A673 (cell line): Measurements from ENCODE around the gene RAD21L1. TPM values are rescaled to one million over a fixed set of nuclear protein-coding genes. Genes with fewer than 3 reads are reported as not detected.

Experiments used
- BruUV-seq: library from RNA; stranded (reverse); fragments of 400-500 nt; replicated peaks from 2 replicates; lab custom pipeline; 2021; lab: Mats Ljungman, UMichigan
- CTCF ChIA-PET: fragments of 300-600 bp; sonication (Branson Sonifier 250); formaldehyde crosslinking; loops from one replicate; lab custom pipeline; 2022; ENCODE audit warnings: antibody characterized with exemption; lab: Charles Lee
- POLR2A ChIA-PET: fragments of 300-600 bp; sonication (Branson Sonifier 250); formaldehyde crosslinking; loops from one replicate; lab custom pipeline; 2022; ENCODE audit warnings: antibody characterized with exemption; ENCODE audit not compliant: low non-redundant PET; lab: Charles Lee
- DNase-seq: peaks from one replicate; pipeline ENCODE4 v3.0.0-alpha.2; 2015; ENCODE audit warnings: low spot score
- H3K27ac ChIP-seq: fragments of 200-600 bp; sonication (generic); 2 replicates; pipeline ENCODE4 v1.5.1; 2016; ENCODE audit warnings: mixed run types, low read depth, mild to moderate bottlenecking, mixed read lengths, antibody characterized with exemption, low read length; ENCODE audit not compliant: poor library complexity, severe bottlenecking
- H3K27me3 ChIP-seq: fragments of 200-600 bp; sonication (generic); replicated peaks from 2 replicates; pipeline ENCODE4 v1.6.1; 2017; ENCODE audit warnings: mixed run types, low read depth, mild to moderate bottlenecking, mixed read lengths, antibody characterized with exemption, low read length; ENCODE audit not compliant: insufficient read depth, poor library complexity
- H3K36me3 ChIP-seq: fragments of 200-600 bp; sonication (generic); 2 replicates; pipeline ENCODE4 v1.6.1; 2016; ENCODE audit warnings: mixed run types, mild to moderate bottlenecking, mixed read lengths, antibody characterized with exemption, low read length; ENCODE audit not compliant: insufficient read depth, poor library complexity, severe bottlenecking
- H3K4me1 ChIP-seq: fragments of 200-600 bp; sonication (generic); 2 replicates; pipeline ENCODE4 v1.6.1; 2017; ENCODE audit warnings: mixed run types, mild to moderate bottlenecking, mixed read lengths, antibody characterized with exemption, low read length; ENCODE audit not compliant: insufficient read depth, poor library complexity, severe bottlenecking
- H3K4me3 ChIP-seq: fragments of 200-600 bp; sonication (generic); 2 replicates; pipeline ENCODE4 v1.5.1; 2016; ENCODE audit warnings: low read depth, mixed run types, mild to moderate bottlenecking, mixed read lengths, low read length; ENCODE audit not compliant: poor library complexity, severe bottlenecking
- H3K9me3 ChIP-seq: fragments of 200-600 bp; sonication (generic); 2 replicates; pipeline ENCODE4 v1.6.1; 2016; ENCODE audit warnings: mixed run types, low read depth, mild to moderate bottlenecking, mixed read lengths, antibody characterized with exemption, low read length; ENCODE audit not compliant: poor library complexity, severe bottlenecking
- EZH2 ChIP-seq: fragments of 200-600 bp; sonication (generic); IDR thresholded peaks from 2 replicates; pipeline ENCODE4 v1.6.1; 2017; ENCODE audit warnings: borderline replicate concordance, low read depth, mild to moderate bottlenecking, mixed read lengths, antibody characterized with exemption, low read length; ENCODE audit not compliant: poor library complexity, severe bottlenecking
- intact Hi-C: fragments of 100-400 bp; cut with micrococcal nuclease; formaldehyde crosslinking; loops from one replicate; pipeline ENCODE4 v1.10.0; 2022; ENCODE audit not compliant: unreplicated experiment
- total RNA-seq: library from RNA; stranded (reverse); gene quantifications from 2 replicates; pipeline ENCODE4 v1.2.3, GENCODE V29; 2021
- TF ChIP-seq, protein P1 (sequence below): fragments of 300-800, 200-600 bp; sonication (generic); conservative IDR thresholded peaks from 2 replicates; pipeline ENCODE4 v1.5.1; 2017; ENCODE audit warnings: low read depth, mild to moderate bottlenecking, antibody characterized with exemption, low read length, moderate library complexity, mixed read lengths

The RAD21L1 gene
- total RNA-seq, 1 experiment from 2014 or later, result not detected

DNA sequence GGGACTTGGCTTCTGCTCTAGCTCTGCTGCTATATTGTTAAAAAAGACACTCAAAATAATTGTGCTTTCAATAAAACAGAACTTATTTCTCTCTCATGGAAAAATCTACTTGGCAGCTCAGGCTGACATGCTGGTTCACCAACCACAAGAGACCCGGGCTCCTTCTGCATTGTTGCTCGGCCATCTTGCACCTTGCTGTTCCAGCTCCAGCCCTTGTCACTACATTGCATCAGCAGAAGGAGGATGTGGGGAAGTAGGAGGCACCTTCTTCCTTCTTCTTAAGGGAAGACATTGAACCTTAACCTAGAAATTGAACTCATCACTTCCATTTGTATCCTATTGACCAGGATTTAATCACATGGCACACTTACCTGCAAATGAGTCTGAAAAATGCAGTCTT lies 29.2 kb upstream of the RAD21L1 start:
- DNase-seq, result no peak
- POLR2A ChIA-PET, result no interaction called here
- no peaks in the 10 kb centered on the region for H3K4me1 ChIP-seq
- H3K9me3 ChIP-seq, result no peaks in the 10 kb centered on the region
- CTCF ChIA-PET, result no interaction called here
- H3K27me3 ChIP-seq, result no peaks in the 10 kb centered on the region
- H3K36me3 ChIP-seq, result no peaks in the 10 kb centered on the region
- BruUV-seq, result no TSS peak
- no peak overlapping the region for H3K4me3 ChIP-seq
- TF ChIP-seq EZH2, result no peak
- TF ChIP-seq, protein P1, sequence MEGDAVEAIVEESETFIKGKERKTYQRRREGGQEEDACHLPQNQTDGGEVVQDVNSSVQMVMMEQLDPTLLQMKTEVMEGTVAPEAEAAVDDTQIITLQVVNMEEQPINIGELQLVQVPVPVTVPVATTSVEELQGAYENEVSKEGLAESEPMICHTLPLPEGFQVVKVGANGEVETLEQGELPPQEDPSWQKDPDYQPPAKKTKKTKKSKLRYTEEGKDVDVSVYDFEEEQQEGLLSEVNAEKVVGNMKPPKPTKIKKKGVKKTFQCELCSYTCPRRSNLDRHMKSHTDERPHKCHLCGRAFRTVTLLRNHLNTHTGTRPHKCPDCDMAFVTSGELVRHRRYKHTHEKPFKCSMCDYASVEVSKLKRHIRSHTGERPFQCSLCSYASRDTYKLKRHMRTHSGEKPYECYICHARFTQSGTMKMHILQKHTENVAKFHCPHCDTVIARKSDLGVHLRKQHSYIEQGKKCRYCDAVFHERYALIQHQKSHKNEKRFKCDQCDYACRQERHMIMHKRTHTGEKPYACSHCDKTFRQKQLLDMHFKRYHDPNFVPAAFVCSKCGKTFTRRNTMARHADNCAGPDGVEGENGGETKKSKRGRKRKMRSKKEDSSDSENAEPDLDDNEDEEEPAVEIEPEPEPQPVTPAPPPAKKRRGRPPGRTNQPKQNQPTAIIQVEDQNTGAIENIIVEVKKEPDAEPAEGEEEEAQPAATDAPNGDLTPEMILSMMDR, result no peak
- intact Hi-C loops, result no loop called here
- no peak overlapping the region for H3K27ac ChIP-seq

DNA sequence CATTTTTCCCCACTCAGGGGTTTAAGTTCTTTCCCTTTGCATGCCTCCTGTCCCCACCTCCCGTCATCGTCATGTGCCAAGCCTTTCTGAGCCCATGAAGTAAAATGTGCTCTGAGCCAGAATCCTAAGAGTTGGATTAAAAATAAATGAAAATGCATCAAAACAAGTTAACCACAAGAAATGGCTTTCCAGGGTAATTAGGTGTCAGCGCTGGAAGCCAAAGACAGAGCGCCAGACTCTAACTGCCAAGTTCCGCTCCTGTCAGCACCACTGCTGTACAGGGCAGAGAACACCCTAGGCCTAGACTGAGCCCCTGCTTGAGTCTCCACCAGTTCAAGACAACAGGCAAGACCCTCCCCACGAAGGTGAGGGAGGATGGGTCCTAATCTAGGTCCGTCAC lies 28.0 kb upstream of the RAD21L1 start:
- TF ChIP-seq, protein P1, result no peak
- no peak for TF ChIP-seq EZH2
- Histone ChIP-seq H3K36me3 (no peaks in the 10 kb centered on the region), H3K4me3 (no peak overlapping the region), H3K27me3 (no peaks in the 10 kb centered on the region), H3K9me3 (no peaks in the 10 kb centered on the region), H3K27ac (no peak overlapping the region), H3K4me1 (no peaks in the 10 kb centered on the region)
- DNase-seq, result no peak
- intact Hi-C loops, result no loop called here
- ChIA-PET CTCF (no interaction called here), POLR2A (no interaction called here)
- no TSS peak for BruUV-seq

DNA sequence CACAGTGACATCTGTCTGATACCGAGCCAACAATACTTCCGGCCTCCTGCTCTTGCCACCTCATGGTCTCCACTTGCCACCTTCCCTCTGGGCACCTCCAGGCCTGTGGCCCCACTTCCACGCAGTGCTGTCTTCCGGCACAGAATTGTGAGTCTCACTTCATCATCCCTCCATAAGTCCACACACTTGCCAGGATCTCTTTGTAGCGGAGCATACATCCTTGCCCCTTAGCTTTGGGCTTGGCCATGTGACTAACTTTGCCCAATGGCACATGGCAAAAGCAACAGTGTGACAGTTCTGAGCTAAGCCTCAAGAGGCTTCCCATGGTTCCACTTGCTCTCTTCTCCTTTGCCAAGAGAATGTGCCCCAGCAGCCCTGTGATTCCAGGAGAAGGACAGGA lies 27.1 kb upstream of the RAD21L1 start:
- Histone ChIP-seq H3K27me3 (no peaks in the 10 kb centered on the region), H3K9me3 (no peaks in the 10 kb centered on the region), H3K36me3 (no peaks in the 10 kb centered on the region), H3K4me3 (no peak overlapping the region), H3K27ac (no peak overlapping the region), H3K4me1 (no peaks in the 10 kb centered on the region)
- POLR2A ChIA-PET, result no interaction called here
- intact Hi-C loops, result no loop called here
- BruUV-seq, result no TSS peak
- TF ChIP-seq, protein P1, result no peak
- TF ChIP-seq EZH2, result no peak
- CTCF ChIA-PET, result no interaction called here
- no peak for DNase-seq
